ENCODE measurements around the gene COPS8. TPM values are rescaled to one million over a fixed set of nuclear protein-coding genes. Genes with fewer than 3 reads are reported as not detected.

Gene COPS8
- 100 to 1,000 TPM; 106 to 162 TPM for total RNA-seq

- no peaks in the 10 kb centered on the region for H3K27me3 ChIP-seq
- DNase-seq (ENCODE audit: low spot score) = peak; percentile 95
- TF ChIP-seq CTCF (IDR thresholded peaks at IDR 0.05) = peak in 1 of 2 donors; percentile 47
- peak within 1 kb of the TSS; percentile 77 to 78 for H3K4me3 ChIP-seq
- H3K4me1 ChIP-seq = peaks cover 0 to 26% of the 10 kb centered on the region in 2 donors
- H3K9me3 ChIP-seq = no peaks in the 10 kb centered on the region
- no peaks in the 10 kb centered on the region for H3K36me3 ChIP-seq
- peak within 1 kb of the TSS; percentile 81 to 86 for H3K27ac ChIP-seq
Observed at GRCh38 chr2:237085248-237086221, at the start of gene COPS8. Gene COPS8, plus strand, starts transcription at chr2:237085889. Its CDS starts 76 bp downstream, at chr2:237085965.

GRCh38 chr2:237039301-237040031 lies 46.2 kb upstream of the COPS8 start:
- DNase-seq (ENCODE audit: low spot score) = no peak
- Histone ChIP-seq H3K4me3 (no peak overlapping the region), H3K27ac (no peak overlapping the region), H3K4me1 (no peaks in the 10 kb centered on the region), H3K36me3 (no peaks in the 10 kb centered on the region), H3K9me3 (no peaks in the 10 kb centered on the region), H3K27me3 (no peaks in the 10 kb centered on the region)
- TF ChIP-seq CTCF (IDR thresholded peaks at IDR 0.05) = no peak

GRCh38 chr2:237041231-237041630 lies 44.5 kb upstream of the COPS8 start:
- no peak overlapping the region for H3K4me3 ChIP-seq
- H3K9me3 ChIP-seq = no peaks in the 10 kb centered on the region
- TF ChIP-seq CTCF (IDR thresholded peaks at IDR 0.05) = no peak
- H3K27ac ChIP-seq = no peak overlapping the region
- H3K27me3 ChIP-seq = no peaks in the 10 kb centered on the region
- H3K4me1 ChIP-seq = no peaks in the 10 kb centered on the region
- peak; percentile 74 for DNase-seq (ENCODE audit: low spot score)
- no peaks in the 10 kb centered on the region for H3K36me3 ChIP-seq

- Histone ChIP-seq H3K27ac (no peak overlapping the region), H3K4me3 (no peak overlapping the region), H3K27me3 (no peaks in the 10 kb centered on the region)
Observed at GRCh38 chr2:237042101-237042500, 43.6 kb upstream of the COPS8 start.

GRCh38 chr2:237043866-237044265 lies 41.8 kb upstream of the COPS8 start:
- Histone ChIP-seq H3K36me3 (no peaks in the 10 kb centered on the region), H3K4me3 (no peak overlapping the region), H3K27ac (no peak overlapping the region), H3K27me3 (no peaks in the 10 kb centered on the region), H3K4me1 (no peaks in the 10 kb centered on the region), H3K9me3 (peaks cover 0 to 10% of the 10 kb centered on the region in 2 donors)
- DNase-seq (ENCODE audit: low spot score) = no peak
- TF ChIP-seq CTCF (IDR thresholded peaks at IDR 0.05) = no peak

More at GRCh38 chr2:237042101-237042500, 43.6 kb upstream of the COPS8 start:
- Histone ChIP-seq H3K9me3 (no peaks in the 10 kb centered on the region), H3K36me3 (no peaks in the 10 kb centered on the region), H3K4me1 (no peaks in the 10 kb centered on the region)
- DNase-seq (ENCODE audit: low spot score) = no peak
- no peak for TF ChIP-seq CTCF (IDR thresholded peaks at IDR 0.05)

Data from right atrium auricular region (tissue), 2 donors.